CD14-positive monocyte (primary cell): ENCODE data around the gene SULF2. TPM values are rescaled to one million over a fixed set of nuclear protein-coding genes. Genes with fewer than 3 reads are reported as not detected.
A peak's percentile ranks its signal among the peaks of the same experiment; 100 is the strongest.

Experiments
- DNase-seq, 3 donors: peaks; one replicate each; pipeline ENCODE4 v3.0.0-alpha.2; 2011 to 2022
- H2AFZ ChIP-seq: 2 replicates; pipeline ENCODE4 v1.6.0; 2012; ENCODE audit warnings: mild to moderate bottlenecking, low read depth, low read length, inconsistent platforms; ENCODE audit not compliant: insufficient read depth, poor library complexity, severe bottlenecking
- H3K27ac ChIP-seq, 2 donors: 1 replicate in 1 of 2; 2 replicates in 1 of 2; pipeline ENCODE4 v1.5.1; 2012 to 2013; ENCODE audit warnings: low read length in 2 of 2, control low read depth in 1 of 2, inconsistent platforms in 1 of 2, low read depth in 1 of 2, mild to moderate bottlenecking in 1 of 2
- H3K27me3 ChIP-seq, 2 donors: one replicate each; pipeline versions ENCODE4 v1.6.0 to v1.6.1; 2011 to 2013; ENCODE audit warnings: low read length in 2 of 2; ENCODE audit not compliant: control insufficient read depth in 2 of 2, insufficient read depth in 2 of 2
- H3K36me3 ChIP-seq, 2 donors: replicated peaks in 1 of 2; 1 replicate in 1 of 2; 2 replicates in 1 of 2; pipeline versions ENCODE4 v1.5.1 to v1.6.1; 2012 to 2013; ENCODE audit warnings: low read length in 2 of 2, control low read depth in 1 of 2, inconsistent platforms in 1 of 2, mild to moderate bottlenecking in 1 of 2; ENCODE audit not compliant: insufficient read depth in 2 of 2, control insufficient read depth in 1 of 2
- H3K4me1 ChIP-seq, 2 donors: 1 replicate in 1 of 2; 2 replicates in 1 of 2; pipeline versions ENCODE4 v1.5.1 to v1.6.1; 2012 to 2013; ENCODE audit warnings: low read length in 2 of 2, control low read depth in 1 of 2, inconsistent platforms in 1 of 2, mild to moderate bottlenecking in 1 of 2, moderate library complexity in 1 of 2; ENCODE audit not compliant: insufficient read depth in 2 of 2, control insufficient read depth in 1 of 2
- H3K4me2 ChIP-seq: replicated peaks from 2 replicates; pipeline ENCODE3; 2012; ENCODE audit warnings: low read length, moderate library complexity, mild to moderate bottlenecking; ENCODE audit not compliant: poor library complexity, severe bottlenecking; ENCODE audit errors: extremely low read depth
- H3K4me3 ChIP-seq, 3 experiments: fragments of 200-600 bp in 1 of 3; sonication (generic) in 1 of 3; replicated peaks in 1 of 3; 1 replicate in 2 of 3; 2 replicates in 1 of 3; pipeline ENCODE4 v1.5.1; 2011 to 2013; ENCODE audit warnings: low read length in 3 of 3, mild to moderate bottlenecking in 3 of 3, control low read depth in 2 of 3, low read depth in 2 of 3, inconsistent platforms in 1 of 3, moderate library complexity in 1 of 3
- H3K79me2 ChIP-seq: 2 replicates; pipeline ENCODE4 v1.6.0; 2012; ENCODE audit warnings: mild to moderate bottlenecking, control low read depth, inconsistent platforms, low read length, moderate library complexity; ENCODE audit not compliant: insufficient read depth
- H3K9ac ChIP-seq: 2 replicates; pipeline ENCODE4 v1.6.0; 2017; ENCODE audit warnings: low read length, mild to moderate bottlenecking; ENCODE audit not compliant: insufficient read depth, poor library complexity, severe bottlenecking
- H3K9me3 ChIP-seq, 2 donors: replicated peaks in 1 of 2; 1 replicate in 1 of 2; 2 replicates in 1 of 2; pipeline versions ENCODE4 v1.5.1 to v1.6.1; 2012 to 2013; ENCODE audit warnings: low read length in 2 of 2, control low read depth in 1 of 2; ENCODE audit not compliant: control insufficient read depth in 1 of 2, insufficient read depth in 1 of 2
- H4K20me1 ChIP-seq: 2 replicates; pipeline ENCODE4 v1.6.0; 2012; ENCODE audit warnings: mild to moderate bottlenecking, low read length, control low read depth, moderate library complexity; ENCODE audit not compliant: insufficient read depth
- H3K27ac Mint-ChIP-seq, 7 donors: one replicate each; pipeline ENCODE4 v1.8.0; 2020; ENCODE audit warnings: mild to moderate bottlenecking in 7 of 7, mixed read lengths in 7 of 7, moderate library complexity in 6 of 7, inconsistent platforms in 2 of 7
- H3K27me3 Mint-ChIP-seq, 3 donors: one replicate each; pipeline ENCODE4 v1.8.0; 2021 to 2022; ENCODE audit warnings: low read depth in 3 of 3, mild to moderate bottlenecking in 3 of 3, mixed read lengths in 3 of 3, moderate library complexity in 3 of 3, inconsistent platforms in 1 of 3
- H3K36me3 Mint-ChIP-seq, 2 donors: one replicate each; pipeline ENCODE4 v1.8.0; 2020; ENCODE audit warnings: mixed read lengths in 2 of 2, inconsistent platforms in 1 of 2, mild to moderate bottlenecking in 1 of 2
- H3K4me1 Mint-ChIP-seq: one replicate; pipeline ENCODE4 v1.8.0; 2020; ENCODE audit warnings: mild to moderate bottlenecking, mixed read lengths
- H3K4me3 Mint-ChIP-seq, 2 donors: one replicate each; pipeline ENCODE4 v1.8.0; 2020; ENCODE audit warnings: mild to moderate bottlenecking in 2 of 2, mixed read lengths in 2 of 2, moderate library complexity in 1 of 2
- H3K9me3 Mint-ChIP-seq, 7 donors: one replicate each; pipeline ENCODE4 v1.8.0; 2020 to 2022; ENCODE audit warnings: mixed read lengths in 7 of 7, mild to moderate bottlenecking in 6 of 7, moderate library complexity in 6 of 7, inconsistent platforms in 2 of 7
- CTCF ChIP-seq: fragments of 200-600 bp; IDR thresholded peaks from one replicate; pipeline ENCODE4 v1.8.0; 2022; ENCODE audit warnings: antibody characterized with exemption, mild to moderate bottlenecking
- WGBS: methylation state at CpG from one replicate; pipeline ENCODE4 v1.1.5; 2013; ENCODE audit warnings: missing lambda C conversion rate; ENCODE audit not compliant: insufficient coverage; 5-methylcytosine and 5-hydroxymethylcytosine counted together
- intact Hi-C, 2 donors: fragments of 100-400 bp; cut with micrococcal nuclease; formaldehyde crosslinking; loops; one replicate each; pipeline versions ENCODE4 v1.15.0 to v1.15.1; 2023
- polyA plus RNA-seq, 3 donors: library from polyadenylated mRNA; depleted of rRNA in 1 of 3; unstranded in 2 of 3; stranded (reverse) in 1 of 3; fragments of 300-500 nt in 2 of 3; fragments of >200 nt in 1 of 3; fragmentation: Illumina TruSeq in 2 of 3; gene quantifications; 1 replicate in 2 of 3; 2 replicates in 1 of 3; pipeline ENCODE4 v1.2.3, GENCODE V29; 2012 to 2021

Gene SULF2
- polyA plus RNA-seq, 3 donors, result 60.3 to 156 (median 75.5) TPM

- peaks cover 0 to 7% (median 3%) of the 10 kb centered on the region in 7 donors for H3K9me3 Mint-ChIP-seq
- peaks cover 0 to 4% of the 10 kb centered on the region in 2 donors for H3K9me3 ChIP-seq
- H3K4me1 Mint-ChIP-seq, result peaks cover 99% of the 10 kb centered on the region
- peak in 2 of 3 donors; percentile 36 to 54 for DNase-seq
- peaks cover 59 to 77% of the 10 kb centered on the region in 2 donors for H3K36me3 Mint-ChIP-seq
- intact Hi-C loops, result loop anchor here in 1 of 2 donors (10.0 kb wide), 1 partner anchor 419 kb away; the partner anchor contains the start of gene ZMYND8
- 49% methylated on average over 4 of the region's 8 CpGs for WGBS
- no peak overlapping the region for H3K9ac ChIP-seq
- H4K20me1 ChIP-seq, result peaks cover 84% of the 10 kb centered on the region
- H3K4me1 ChIP-seq, result peaks cover 89 to 100% of the 10 kb centered on the region in 2 donors
- peak overlapping the region; percentile 9 to 48 for H3K27ac ChIP-seq
- peaks cover 90% of the 10 kb centered on the region for H3K79me2 ChIP-seq
- H3K27me3 Mint-ChIP-seq, result peaks cover 0 to 4% (median 2%) of the 10 kb centered on the region in 3 donors
- peak overlapping the region in 1 of 2 donors; percentile 26 for H3K4me3 Mint-ChIP-seq
- H3K27ac Mint-ChIP-seq, result peak overlapping the region in 6 of 7 donors; percentile 45 to 82 (median 76)
- peak overlapping the region in 1 of 3 experiments; percentile 0 for H3K4me3 ChIP-seq
- H3K4me2 ChIP-seq, result peak overlapping the region; percentile 21
- no peaks in the 10 kb centered on the region for H3K27me3 ChIP-seq
- TF ChIP-seq CTCF, result no peak
- H2AFZ ChIP-seq, result no peak overlapping the region
- peaks cover 0 to 39% of the 10 kb centered on the region in 2 donors for H3K36me3 ChIP-seq
Observed at GRCh38 chr20:47773371-47773786, 11.9 kb downstream of the SULF2 start.

- peaks cover 0 to 7% (median 2%) of the 10 kb centered on the region in 7 donors for H3K9me3 Mint-ChIP-seq
- no peak overlapping the region for H3K9ac ChIP-seq
- peak overlapping the region; percentile 68 to 88 for H3K27ac ChIP-seq
- peak in 2 of 3 donors; percentile 43 to 67 for DNase-seq
- H3K36me3 Mint-ChIP-seq, result peaks cover 57 to 75% of the 10 kb centered on the region in 2 donors
- peaks cover 87% of the 10 kb centered on the region for H3K79me2 ChIP-seq
- peak overlapping the region; percentile 45 to 74 for H3K4me3 Mint-ChIP-seq
- H3K4me1 Mint-ChIP-seq, result peaks cover 99% of the 10 kb centered on the region
- peaks cover 66% of the 10 kb centered on the region for H4K20me1 ChIP-seq
- peaks cover 0 to 4% of the 10 kb centered on the region in 2 donors for H3K9me3 ChIP-seq
- peaks cover 0 to 4% (median 2%) of the 10 kb centered on the region in 3 donors for H3K27me3 Mint-ChIP-seq
- H3K27ac Mint-ChIP-seq, result peak overlapping the region; percentile 88 to 95 (median 94)
- intact Hi-C loops, result loop anchor here in 1 of 2 donors (10.0 kb wide), 1 partner anchor 416 kb away; the partner anchor contains the start of gene ZMYND8
- H3K36me3 ChIP-seq, result peaks cover 0 to 28% of the 10 kb centered on the region in 2 donors
- TF ChIP-seq CTCF, result no peak
- peaks cover 98 to 100% of the 10 kb centered on the region in 2 donors for H3K4me1 ChIP-seq
- peak overlapping the region; percentile 32 for H3K4me2 ChIP-seq
- H3K4me3 ChIP-seq, result peak overlapping the region in 1 of 3 experiments; percentile 1
- no peak overlapping the region for H2AFZ ChIP-seq
- H3K27me3 ChIP-seq, result no peaks in the 10 kb centered on the region
- 32% methylated on average over 9 of the region's 12 CpGs for WGBS
Observed at GRCh38 chr20:47770935-47771334, 14.3 kb downstream of the SULF2 start.
